Left ventricle myocardium inferior (tissue), 1 donor: ENCODE data around the gene MECP2. TPM values are rescaled to one million over a fixed set of nuclear protein-coding genes. Genes with fewer than 3 reads are reported as not detected.

Experiments used
- DNase-seq: peaks from one replicate; pipeline ENCODE4 v3.0.0-alpha.2; 2020
- H3K27ac ChIP-seq: fragments of 200-600 bp; replicated peaks from 2 replicates; pipeline ENCODE4 v1.8.0; 2021
- H3K27me3 ChIP-seq: fragments of 200-600 bp; 2 replicates; pipeline ENCODE4 v1.8.0; 2021; ENCODE audit warnings: low read depth
- H3K36me3 ChIP-seq: fragments of 200-600 bp; 2 replicates; pipeline ENCODE4 v1.8.0; 2021
- H3K4me1 ChIP-seq: fragments of 200-600 bp; 2 replicates; pipeline ENCODE4 v1.8.0; 2021
- H3K4me3 ChIP-seq: fragments of 200-600 bp; 2 replicates; pipeline ENCODE4 v1.8.0; 2021; ENCODE audit warnings: mild to moderate bottlenecking, moderate library complexity
- H3K9me3 ChIP-seq: fragments of 200-600 bp; replicated peaks from 2 replicates; pipeline ENCODE4 v1.8.0; 2021
- CTCF ChIP-seq: fragments of 200-600 bp; IDR thresholded peaks from 2 replicates; pipeline ENCODE4 v1.8.0; 2021; ENCODE audit warnings: antibody characterized with exemption, mild to moderate bottlenecking, borderline replicate concordance
- intact Hi-C: fragments of 100-400 bp; cut with micrococcal nuclease; formaldehyde crosslinking; loops from one replicate; pipeline ENCODE4 v1.11.0; 2022
- total RNA-seq: library from RNA; stranded (reverse); fragmentation: NEBNext Ultra II Directional; extraction: Animal tissue kit (Norgen Biotek cat#: 25700); gene quantifications from one replicate; pipeline ENCODE4 v1.2.1, GENCODE V29; 2021
- donor health status: DM: no; HTN: yes; CAD: no; lungs with severe emphysema.

The MECP2 gene
- total RNA-seq, 1 donor from 2014 or later, result 28.3 TPM

GRCh38 chrX:154046940-154047610, 50.4 kb downstream of the MECP2 start:
- Histone ChIP-seq H3K36me3 (no peaks in the 10 kb centered on the region), H3K4me3 (no peak overlapping the region), H3K27me3 (no peaks in the 10 kb centered on the region), H3K27ac (peak overlapping the region; percentile 73), H3K4me1 (peaks cover 98% of the 10 kb centered on the region), H3K9me3 (no peaks in the 10 kb centered on the region)
- intact Hi-C loops, result no loop called here
- TF ChIP-seq CTCF, result no peak
- DNase-seq, result no peak

GRCh38 chrX:154046031-154046781, 51.3 kb downstream of the MECP2 start:
- DNase-seq, result peak; percentile 29
- H3K27ac ChIP-seq, result peak overlapping the region; percentile 73
- peak overlapping the region; percentile 14 for H3K4me3 ChIP-seq
- H3K9me3 ChIP-seq, result no peaks in the 10 kb centered on the region
- no peaks in the 10 kb centered on the region for H3K27me3 ChIP-seq
- TF ChIP-seq CTCF, result peak; percentile 25
- H3K4me1 ChIP-seq, result peaks cover 98% of the 10 kb centered on the region
- intact Hi-C loops, result no loop called here
- H3K36me3 ChIP-seq, result no peaks in the 10 kb centered on the region

- Histone ChIP-seq H3K36me3 (no peaks in the 10 kb centered on the region), H3K4me3 (no peak overlapping the region), H3K27ac (peak overlapping the region; percentile 38), H3K4me1 (peaks cover 96% of the 10 kb centered on the region), H3K27me3 (no peaks in the 10 kb centered on the region), H3K9me3 (no peaks in the 10 kb centered on the region)
- no peak for DNase-seq
- TF ChIP-seq CTCF, result no peak
- intact Hi-C loops, result no loop called here
Measured at GRCh38 chrX:154044091-154044490, 53.4 kb downstream of the MECP2 start.

- peaks cover 87% of the 10 kb centered on the region for H3K4me1 ChIP-seq
- H3K27me3 ChIP-seq, result no peaks in the 10 kb centered on the region
- intact Hi-C loops, result no loop called here
Measured at GRCh38 chrX:154043003-154043763, 54.3 kb downstream of the MECP2 start.

More at GRCh38 chrX:154043003-154043763, 54.3 kb downstream of the MECP2 start:
- Histone ChIP-seq H3K4me3 (no peak overlapping the region), H3K27ac (peak overlapping the region; percentile 38), H3K36me3 (no peaks in the 10 kb centered on the region), H3K9me3 (no peaks in the 10 kb centered on the region)
- TF ChIP-seq CTCF, result no peak
- no peak for DNase-seq
